SHP77 treated with DMSO at 0.1 percent for 48 hours (cell line): ENCODE measurements around the gene HOXD10.

Source experiments
- DNase-seq: peaks from one replicate; lab custom pipeline; 2025; lab: John Stamatoyannopoulos, UW

The HOXD10 gene

DNA sequence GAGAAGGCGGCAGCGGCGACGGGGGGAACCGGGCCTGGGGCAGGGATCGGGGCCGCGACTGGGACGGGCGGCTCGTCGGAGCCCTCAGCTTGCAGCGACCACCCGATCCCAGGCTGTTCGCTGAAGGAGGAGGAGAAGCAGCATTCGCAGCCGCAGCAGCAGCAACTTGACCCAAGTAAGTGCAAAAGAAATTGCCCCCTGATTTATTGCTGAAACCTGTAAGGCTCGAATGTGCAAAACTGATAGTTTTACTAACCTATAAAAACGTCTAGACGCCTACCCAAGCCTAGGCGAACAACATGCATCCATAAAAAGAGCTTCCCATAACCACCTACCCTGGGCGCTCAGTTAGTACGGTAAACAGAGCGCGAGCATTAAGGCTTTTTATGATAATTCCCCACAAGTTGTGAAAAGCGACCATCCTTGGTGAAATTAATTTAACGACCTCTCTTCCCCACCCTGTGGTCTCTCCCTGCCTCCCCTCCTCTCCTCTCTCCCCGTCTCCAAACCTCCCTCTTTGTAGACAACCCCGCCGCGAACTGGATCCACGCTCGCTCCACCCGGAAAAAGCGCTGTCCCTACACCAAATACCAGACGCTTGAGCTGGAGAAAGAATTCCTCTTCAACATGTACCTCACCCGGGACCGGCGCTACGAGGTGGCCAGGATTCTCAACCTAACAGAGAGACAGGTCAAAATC, 7.0 kb downstream of the HOXD10 start:
- no peak for DNase-seq

DNA sequence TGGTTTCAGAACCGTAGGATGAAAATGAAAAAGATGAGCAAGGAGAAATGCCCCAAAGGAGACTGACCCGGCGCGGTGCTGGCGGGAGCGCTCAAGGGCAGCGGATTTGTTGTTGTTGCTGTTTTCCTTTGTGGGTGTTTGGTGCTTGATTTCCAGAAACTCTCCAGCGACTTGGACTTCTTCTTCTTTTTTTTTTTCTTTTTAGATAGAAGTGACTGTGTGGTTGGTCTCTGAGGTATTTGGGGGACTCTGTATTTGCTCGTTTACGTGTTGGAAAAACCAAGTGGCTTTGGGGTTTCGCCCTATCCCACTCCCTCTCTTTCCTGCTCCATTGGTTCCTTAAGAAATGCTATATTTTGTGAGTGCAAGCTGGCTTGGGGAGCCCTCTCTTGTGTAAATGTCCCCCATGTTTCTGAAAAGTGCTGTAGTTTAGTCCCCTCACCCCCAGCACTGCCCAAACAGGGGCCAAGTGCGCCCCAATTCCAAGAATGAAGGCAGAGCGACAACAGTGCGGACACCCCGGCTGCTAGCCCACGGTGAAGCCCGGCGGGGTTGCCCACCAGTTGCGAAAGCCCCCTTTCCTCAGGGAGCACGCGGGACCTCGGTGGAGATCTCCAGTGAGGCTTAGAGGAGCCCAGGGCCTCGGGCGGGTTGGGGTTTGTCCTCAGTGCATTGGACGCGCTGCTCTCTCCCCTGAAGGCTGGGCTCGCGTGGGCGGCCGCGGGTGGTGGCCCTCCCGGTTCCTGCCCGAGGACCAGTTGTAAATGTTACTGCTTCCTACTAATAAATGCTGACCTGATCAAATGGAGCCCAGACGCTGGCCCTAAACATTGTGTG, 7.8 kb downstream of the HOXD10 start:
- DNase-seq: no peak

DNA sequence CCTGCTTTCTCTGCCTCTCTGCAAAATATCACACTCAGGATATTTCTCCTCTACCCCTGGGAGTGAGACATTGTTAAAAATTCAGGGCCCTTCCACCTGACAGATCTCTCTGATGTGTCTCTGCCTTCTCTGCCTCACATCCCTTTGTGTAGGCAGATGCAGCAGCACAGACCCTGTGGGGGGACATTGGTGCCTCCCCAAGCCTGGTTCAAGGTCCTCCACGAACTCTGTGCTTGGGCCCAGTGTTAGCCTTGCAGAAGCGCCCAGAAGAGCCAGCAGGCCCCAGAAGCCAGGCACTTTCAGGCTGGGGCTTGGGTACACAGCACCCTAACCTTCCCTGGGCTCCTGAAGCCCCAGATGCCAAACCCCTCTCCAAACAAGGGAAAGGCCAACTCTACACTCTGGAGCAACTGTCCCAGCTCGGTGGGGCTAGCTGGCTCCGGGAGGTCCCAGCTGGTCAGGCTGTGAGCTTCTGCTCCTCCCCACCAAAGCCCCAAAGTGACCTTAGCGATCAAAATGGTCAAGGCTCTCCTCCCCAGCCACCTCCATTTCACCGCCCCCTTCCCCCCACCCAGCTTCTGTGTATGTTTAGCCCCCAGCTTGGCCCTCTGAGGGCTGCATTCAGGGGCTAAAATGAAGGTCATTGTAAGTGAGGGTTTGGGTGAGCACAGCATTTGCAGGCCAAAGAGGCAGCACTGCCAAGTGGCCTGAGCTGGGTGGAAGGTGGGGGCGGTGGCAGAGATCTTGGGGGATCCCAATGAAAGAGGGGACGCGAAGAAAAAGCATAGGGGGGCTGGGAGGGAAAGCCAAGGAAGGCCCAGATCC, 8.6 kb downstream of the HOXD10 start:
- no peak for DNase-seq

DNA sequence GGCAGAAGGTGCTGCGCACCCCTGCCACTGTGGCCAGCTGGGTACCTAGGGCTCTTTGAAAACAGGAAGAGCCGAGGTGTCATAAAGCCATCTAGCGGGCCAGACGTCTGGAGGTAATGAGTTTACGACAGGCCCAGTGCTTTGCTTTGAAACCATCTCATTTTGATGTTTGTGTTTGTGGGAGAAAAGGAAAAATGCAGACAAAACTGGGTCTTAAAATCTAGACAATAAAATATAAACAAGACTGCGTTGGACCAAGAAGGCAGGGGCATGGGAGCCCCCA, 9.1 kb downstream of the HOXD10 start:
- DNase-seq: no peak

DNA sequence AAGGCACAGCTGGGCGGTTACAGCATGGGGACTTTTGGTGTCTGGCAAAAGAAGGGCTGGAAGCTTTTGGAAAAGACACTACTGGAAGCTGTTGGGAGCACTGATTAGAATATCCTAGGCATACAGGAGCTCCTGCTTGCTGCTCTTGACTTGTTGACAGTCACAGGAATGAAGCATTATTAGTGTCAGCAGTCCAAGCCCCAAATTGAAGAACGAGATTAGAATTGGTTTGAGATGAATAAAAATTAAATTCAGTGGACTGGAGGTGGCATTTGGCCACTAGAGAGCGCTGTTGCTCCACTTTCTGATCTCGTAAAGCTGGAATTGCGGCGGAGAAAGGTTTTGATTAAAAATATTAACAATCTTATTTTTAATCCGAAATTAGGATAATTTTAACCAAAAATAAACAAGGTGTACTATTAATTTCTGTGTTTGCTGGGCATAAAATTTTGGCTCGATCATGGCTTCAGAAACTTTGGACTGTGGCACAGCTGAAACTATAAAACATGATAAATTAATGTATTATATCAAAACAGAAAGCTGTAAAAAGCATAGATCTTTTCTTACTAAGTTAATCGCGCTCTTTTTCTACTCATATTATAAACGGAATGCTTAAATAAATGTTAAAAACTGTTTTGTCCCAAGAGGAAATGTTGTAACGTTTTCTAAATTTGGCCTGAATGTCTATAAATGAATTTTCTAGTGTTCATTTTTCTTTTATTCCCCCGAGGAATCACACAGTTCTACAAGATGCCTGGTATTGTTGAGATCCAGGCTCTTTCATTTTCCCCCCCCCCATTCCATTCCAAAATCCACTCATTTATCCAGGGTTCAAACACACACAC, 10.6 kb downstream of the HOXD10 start:
- no peak for DNase-seq

DNA sequence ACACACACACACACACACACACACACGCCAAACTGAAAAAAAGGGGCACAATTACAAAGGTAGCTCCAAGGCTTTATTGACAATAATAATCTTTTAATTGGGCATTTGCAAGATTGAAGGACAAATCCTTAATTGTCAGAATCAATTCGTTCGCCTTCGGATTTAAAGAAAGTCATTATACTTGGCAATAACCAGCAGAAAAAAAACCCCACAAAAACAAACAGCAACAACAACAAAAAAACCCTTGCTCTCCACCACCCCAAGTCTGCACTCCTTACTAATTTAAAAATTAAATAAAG, 11.1 kb downstream of the HOXD10 start:
- no peak for DNase-seq

DNA sequence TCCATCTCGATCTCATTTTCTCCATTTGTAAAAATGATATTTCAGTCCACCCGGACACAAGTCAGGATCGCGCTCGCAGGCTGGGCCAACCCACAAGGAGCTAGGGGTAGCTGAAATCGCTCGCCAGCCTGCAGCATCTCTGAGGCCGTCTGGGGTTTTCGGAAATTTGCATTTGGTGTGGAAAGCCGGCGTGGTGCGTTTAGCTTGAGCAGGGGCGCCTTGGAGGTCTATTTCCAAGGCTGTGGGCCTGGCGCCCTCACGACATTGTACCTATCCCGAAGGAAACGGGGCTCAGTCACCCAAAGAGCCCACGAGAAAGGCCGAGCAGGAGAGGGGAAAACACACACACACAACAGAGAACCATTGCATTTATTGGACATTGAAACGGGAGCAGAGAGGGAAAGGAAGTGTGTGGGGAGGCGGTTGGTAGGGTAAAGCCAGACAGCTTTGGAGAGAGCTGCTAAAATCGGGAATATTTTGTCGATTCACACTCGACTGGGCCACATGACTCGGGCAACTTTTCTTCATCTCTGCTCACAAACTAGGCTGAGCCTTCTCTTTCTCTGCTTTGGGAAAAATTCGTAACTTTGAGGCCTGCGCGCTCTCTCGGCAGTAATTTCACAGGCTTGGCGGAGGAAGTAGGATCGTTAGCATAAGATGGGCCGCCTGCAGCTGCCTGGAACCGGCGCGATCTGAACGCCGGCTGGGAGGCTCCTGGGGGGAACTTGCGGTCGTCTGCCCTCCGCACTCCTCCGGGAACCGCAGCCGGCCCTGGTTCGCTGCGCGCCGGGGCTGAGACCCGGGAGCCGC, 11.8 kb downstream of the HOXD10 start:
- no peak for DNase-seq

DNA sequence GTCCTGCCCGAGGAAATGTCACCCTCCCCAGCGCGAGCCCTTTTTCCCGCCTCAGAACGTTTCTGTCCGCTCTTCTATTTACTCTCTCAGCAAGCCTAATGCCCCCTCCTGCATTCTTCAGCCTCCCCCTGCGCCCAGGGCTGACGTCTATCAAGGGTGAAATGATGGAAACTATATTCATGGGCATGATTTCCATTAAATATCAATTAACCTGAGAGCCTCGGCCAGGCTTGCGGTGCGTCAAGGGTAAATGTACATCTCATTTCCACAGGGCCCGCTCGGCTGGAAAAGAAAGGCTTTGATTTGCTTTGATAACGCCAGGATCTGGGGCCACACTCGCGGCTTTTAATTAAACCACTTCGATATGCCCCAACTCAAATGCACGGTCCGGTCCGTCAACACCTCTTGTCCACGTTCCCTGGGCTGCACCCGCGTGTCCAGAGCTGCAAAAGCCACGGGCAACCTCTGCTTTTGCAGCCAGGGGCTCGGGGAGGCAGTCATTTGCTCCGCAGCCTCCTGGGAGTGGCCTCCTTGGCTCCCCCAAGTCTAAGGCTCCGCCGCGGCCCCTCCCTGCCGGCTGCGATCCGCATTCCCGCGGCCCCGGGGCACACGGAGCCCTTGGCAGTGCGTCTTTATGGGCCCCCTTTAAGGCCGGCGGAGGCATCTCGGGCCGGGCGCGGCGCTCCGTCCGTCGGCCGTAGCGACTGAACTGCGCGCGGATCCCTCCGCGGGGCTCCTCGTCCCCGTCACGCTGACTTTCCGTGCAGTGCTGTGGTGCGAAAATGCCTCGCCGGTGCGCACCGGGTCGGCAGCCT, 12.6 kb downstream of the HOXD10 start, which contains the start of gene HOXD8:
Gene HOXD8, plus strand, starts transcription at position 724 of the 815 bp plus-strand sequence. CDS start 662 bp downstream, outside the sequence.
- no peak for DNase-seq

DNA sequence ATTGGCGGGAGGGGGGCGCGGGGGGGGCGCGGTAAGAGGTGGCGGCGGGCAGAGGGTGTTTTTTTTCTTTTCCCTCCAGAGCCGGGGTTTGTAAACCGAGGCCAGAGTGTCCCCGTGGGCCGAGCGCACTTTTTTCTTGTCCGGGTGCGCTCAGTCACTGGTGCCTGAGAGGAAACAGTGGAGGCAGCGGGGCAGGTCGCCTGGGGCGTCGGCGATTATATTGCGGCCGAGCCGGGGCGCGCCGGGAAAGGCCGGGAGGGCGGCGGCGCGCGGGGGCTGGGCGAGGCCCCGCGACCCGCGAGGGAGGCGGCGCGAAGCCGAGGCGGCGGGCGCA, 13.2 kb downstream of the HOXD10 start:
- DNase-seq: no peak

DNA sequence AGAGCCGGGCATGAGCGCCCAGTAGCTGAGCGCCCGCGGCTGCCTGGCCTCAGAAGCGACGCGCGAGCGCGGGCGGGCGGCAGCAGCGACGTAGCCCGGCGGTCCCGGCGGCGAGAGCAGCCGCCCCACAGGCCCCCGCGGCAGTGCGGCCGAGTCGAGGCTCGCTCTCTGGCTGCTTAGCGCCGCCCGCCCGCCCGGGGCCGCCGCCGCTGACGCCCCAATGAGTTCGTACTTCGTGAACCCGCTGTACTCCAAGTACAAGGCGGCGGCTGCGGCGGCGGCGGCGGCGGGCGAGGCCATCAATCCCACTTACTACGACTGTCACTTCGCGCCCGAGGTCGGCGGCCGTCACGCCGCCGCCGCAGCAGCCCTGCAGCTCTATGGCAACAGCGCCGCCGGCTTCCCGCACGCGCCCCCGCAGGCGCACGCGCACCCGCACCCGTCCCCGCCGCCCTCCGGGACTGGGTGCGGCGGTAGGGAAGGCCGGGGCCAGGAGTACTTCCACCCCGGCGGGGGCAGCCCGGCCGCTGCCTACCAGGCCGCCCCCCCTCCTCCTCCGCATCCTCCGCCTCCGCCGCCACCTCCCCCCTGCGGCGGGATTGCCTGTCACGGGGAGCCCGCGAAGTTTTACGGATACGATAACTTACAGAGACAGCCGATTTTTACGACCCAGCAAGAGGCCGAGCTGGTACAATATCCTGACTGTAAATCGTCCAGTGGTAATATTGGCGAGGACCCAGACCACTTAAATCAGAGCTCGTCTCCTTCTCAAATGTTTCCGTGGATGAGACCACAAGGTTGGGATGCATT, 13.8 kb downstream of the HOXD10 start:
- DNase-seq: no peak

DNA sequence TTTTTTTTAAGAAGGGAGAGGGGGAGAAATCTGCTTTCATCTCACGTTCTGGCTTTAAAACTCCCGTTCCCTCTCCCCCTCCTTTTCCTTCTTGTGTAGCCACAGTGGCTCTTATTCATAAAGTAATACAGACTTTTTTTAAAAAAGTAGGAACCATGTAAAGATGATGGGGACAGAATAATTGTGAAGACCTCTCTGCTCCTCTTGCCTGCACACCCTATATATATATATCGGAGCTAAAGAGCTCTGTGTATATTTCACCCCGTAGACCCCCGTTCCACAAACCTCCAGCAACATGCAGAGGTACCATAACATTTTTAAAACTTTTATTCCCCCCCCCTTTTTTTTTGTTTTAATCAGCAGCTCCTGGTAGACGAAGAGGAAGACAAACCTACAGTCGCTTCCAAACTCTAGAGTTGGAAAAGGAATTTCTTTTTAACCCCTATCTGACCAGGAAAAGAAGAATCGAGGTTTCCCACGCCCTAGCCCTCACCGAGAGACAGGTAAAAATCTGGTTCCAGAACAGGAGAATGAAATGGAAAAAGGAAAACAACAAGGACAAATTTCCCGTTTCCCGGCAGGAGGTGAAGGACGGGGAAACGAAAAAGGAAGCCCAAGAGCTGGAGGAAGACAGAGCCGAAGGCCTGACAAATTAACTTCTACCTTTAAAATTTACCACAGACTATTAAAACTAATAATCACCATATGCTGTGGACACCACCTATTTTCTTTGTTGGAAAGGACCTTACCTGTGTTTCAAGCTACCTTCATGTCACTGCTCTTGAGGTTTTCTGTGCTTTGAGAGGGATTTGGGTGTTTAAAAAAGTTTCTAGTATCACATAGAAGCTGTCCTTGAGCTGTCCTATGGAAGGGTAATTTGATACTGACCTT, 14.6 kb downstream of the HOXD10 start:
- no peak for DNase-seq

DNA sequence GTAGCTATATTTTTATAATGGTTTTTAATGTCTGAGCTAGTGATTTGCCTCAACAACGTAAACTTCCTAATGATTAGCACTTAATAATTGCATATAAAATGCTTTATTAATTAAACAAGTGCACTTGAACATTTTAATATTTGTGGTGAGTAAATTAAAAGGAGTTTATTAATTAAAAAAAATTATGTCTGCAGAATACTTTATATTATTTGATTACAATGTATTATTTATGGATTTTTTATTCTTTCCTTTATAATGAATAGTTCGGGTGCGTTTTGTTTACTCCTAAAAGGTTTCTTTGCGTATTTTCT, 15.2 kb downstream of the HOXD10 start:
- no peak for DNase-seq

DNA sequence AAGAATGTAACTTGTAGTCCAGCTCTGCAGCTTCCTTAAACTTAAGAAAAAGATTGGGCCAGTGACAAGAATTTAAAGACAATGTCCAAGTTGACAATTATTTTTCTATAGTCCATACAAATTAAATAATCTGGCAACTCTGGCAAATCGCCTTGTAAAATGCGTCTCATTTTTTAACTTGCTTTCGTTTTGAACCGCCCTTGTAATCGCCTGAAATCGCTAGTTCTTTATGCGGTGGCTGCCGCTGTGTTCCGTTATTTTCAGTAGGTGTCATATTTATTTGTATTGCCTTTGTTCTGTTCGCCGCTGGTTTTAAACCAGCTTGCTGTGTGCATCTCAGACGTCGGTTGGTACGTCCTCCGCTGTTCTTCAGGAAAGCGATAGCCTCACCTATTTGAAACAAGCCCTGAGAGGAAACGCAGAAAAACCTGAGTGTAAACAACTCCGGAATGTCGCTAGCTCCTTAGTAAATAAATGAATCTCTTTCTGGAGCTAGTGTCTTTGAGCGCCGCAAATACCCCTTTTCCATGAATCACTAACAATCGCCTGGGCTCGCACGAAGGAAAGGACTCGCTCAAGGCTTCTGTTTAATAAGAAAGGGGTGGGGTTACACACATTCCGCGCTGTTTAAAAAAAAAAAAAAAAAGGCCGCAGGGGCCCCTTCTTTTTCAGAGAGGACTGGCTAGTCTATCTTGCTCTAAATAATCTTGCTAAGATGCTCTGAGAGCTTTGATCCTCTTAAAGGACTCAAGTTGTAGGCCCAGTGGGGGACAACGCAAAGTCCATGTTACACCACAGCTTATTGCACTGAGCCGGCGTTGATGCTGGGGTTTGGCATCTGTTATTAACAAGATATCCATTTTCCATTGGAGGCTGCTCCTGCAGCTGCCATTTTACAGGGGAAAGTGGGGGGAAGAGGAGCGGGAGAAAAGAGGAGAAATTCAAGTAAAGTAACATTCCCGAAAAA, 15.9 kb downstream of the HOXD10 start:
- no peak for DNase-seq

DNA sequence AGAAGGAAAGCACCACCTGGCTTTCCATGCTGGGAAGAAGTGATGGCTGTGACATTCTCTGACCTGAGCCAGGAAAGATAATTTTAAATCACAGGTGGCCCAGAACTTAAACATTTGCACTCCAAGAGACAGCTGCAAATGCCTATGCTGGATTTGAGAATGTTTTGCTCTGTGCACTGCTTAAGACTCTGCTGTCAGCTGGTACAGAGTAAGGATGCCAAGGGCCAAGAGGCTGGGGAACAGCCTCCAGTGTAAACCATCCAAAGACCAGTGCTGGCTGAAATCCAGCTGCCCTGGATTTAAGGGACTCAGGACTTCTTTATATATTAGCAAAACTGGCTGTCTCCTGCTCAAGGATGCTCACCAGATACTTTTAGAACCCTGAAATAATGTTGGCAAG, 16.8 kb downstream of the HOXD10 start:
- no peak for DNase-seq

DNA sequence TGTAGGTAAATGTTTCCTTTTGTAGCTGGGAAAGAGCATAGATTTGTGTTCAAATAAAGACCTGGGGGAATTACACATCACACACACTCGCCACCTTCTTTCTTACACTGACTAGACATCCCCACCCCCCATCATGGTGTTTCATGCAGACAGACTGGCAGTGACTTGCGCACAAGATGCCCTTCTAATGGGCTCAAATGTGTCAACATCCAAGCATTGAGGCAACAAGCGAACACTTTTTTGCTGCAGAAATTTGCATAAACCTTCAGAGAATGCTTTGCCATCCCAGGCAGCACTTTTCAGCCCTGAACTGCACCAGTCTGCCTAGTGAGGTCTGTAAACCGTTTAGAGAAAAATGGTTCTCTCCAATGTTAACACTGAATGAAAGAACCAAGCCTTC, 17.5 kb downstream of the HOXD10 start:
- DNase-seq: no peak

DNA sequence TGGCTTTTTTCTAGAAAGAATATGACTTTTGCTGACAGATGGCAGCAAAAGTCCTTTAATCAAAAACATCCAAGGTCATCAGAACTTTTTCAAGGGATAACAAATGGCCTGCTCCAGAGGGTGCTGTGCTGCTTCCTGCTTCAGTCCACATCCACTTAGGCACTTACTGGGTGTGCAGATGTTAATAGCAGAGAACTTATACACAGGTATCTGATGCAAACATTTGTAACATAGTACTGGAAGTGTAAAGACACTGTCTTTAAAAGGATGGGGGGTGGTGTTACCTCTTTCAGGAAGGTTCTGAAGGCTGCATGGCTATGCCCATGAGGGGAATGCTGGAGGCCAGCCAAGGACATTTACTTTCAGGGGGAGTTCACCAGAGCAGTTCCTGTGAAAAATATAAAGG, 18.5 kb downstream of the HOXD10 start:
- DNase-seq: no peak

DNA sequence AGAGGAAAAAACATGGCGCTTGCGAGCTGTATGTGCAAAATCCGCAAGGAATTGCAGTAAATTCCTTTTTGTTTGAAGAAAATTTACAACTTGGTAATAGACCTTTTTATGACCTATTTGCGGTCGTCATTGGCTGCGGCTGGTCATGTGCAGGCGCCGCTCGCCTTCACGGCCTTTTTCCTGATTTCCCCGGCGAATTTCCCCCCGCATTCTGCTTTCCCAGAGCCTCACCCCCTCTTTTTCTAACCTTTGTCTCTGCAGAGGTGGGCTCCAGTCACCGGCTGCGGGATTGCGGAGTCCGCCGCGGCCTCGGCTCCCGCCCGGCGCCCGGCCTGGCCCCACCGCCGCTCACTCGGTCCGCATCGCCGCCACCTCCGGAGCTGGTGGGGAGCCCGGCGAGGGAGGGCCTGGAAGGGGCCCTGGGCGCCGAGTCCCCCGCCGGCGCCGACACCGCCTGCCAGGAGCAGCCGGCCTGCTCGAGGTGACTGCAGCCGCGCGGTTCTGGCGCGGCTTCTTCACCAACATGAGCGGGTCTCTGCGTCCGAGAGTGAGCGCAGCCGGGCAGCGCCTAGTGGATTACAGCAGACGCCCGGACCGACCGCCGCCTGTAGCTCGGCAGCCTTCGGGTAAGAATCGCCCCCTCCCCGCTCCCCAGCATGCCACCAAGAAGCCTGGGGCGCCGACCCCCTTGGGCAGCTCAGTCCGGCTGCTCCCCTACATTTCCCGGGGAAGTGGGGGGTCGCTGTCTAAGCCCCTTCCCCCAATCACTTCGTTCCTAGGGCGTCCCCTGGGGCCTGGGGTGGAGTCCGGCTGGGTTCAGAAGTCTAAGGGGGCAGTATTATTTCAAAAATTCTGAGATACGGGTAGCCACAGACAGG, 20.0 kb downstream of the HOXD10 start:
- no peak for DNase-seq
